HCT116 (cell line): Measurements from ENCODE around the gene PAMR1. TPM values are rescaled to one million over a fixed set of nuclear protein-coding genes. Genes with fewer than 3 reads are reported as not detected.

Source experiments
- ATAC-seq: fragments of 200-7000 bp; cut with Tn5 transposase; 2 replicates; pipeline ENCODE4 v1.9.1; 2020; ENCODE audit warnings: mild to moderate bottlenecking, moderate library complexity
- BruUV-seq: library from RNA; stranded (reverse); fragments of 400-500 nt; replicated peaks from 2 replicates; lab custom pipeline; 2021; lab: Mats Ljungman, UMichigan
- CTCF ChIA-PET: fragments of 300-600 bp; sonication (Branson Sonifier 250); formaldehyde crosslinking; loops from one replicate; lab custom pipeline; 2021; ENCODE audit warnings: antibody characterized with exemption; lab: Charles Lee
- POLR2A ChIA-PET: fragments of 300-600, 350-600 bp; sonication (Branson Sonifier 250); formaldehyde crosslinking; loops from one replicate; lab custom pipeline; 2021; ENCODE audit warnings: antibody characterized with exemption; lab: Charles Lee
- RAD21 ChIA-PET, 2 experiments: fragments of 300-600 bp; sonication (Branson Sonifier 250); formaldehyde crosslinking; loops; one replicate each; lab custom pipeline; 2023; ENCODE audit warnings: low total read pairs in 2 of 2; ENCODE audit not compliant: uncharacterized antibody in 2 of 2, unreplicated experiment in 2 of 2, low non-redundant PET in 1 of 2; lab: Charles Lee
- DNase-seq: peaks from one replicate; pipeline ENCODE4 v3.0.0-alpha.2; 2010; ENCODE audit warnings: low read depth, low spot score
- H2AFZ ChIP-seq: fragments of 200-600 bp; shearing (Covaris generic), sonication (generic); 2 replicates; pipeline ENCODE4 v1.6.1; 2017; ENCODE audit warnings: low read depth, mixed run types, mixed read lengths, antibody characterized with exemption, low read length; ENCODE audit not compliant: poor library complexity, severe bottlenecking
- H3K27ac ChIP-seq: 2 replicates; pipeline ENCODE4 v1.5.1; 2012; ENCODE audit warnings: low read depth, low read length
- H3K27me3 ChIP-seq: fragments of 200-600 bp; sonication (generic); 2 replicates; pipeline ENCODE4 v1.6.1; 2016; ENCODE audit warnings: mixed run types, low read length, mixed read lengths; ENCODE audit not compliant: insufficient read depth
- H3K36me3 ChIP-seq, 2 experiments: fragments of 200-500 bp in 1 of 2; fragments of 200-600 bp in 1 of 2; sonication (Bioruptor generic) in 1 of 2; sonication (generic) in 1 of 2; 2 replicates each; pipeline versions ENCODE4 v1.5.1 to v1.6.1; 2014 to 2016; ENCODE audit warnings: low read length in 2 of 2, inconsistent platforms in 1 of 2, mixed read lengths in 1 of 2, mixed run types in 1 of 2; ENCODE audit not compliant: insufficient read depth in 2 of 2, control insufficient read depth in 1 of 2
- H3K4me1 ChIP-seq, 2 experiments: fragments of 200-600 bp in 1 of 2; sonication (generic) in 1 of 2; 2 replicates each; pipeline versions ENCODE4 v1.5.1 to v1.6.1; 2012 to 2017; ENCODE audit warnings: low read length in 2 of 2, inconsistent platforms in 1 of 2, mild to moderate bottlenecking in 1 of 2, mixed read lengths in 1 of 2, mixed run types in 1 of 2, moderate library complexity in 1 of 2; ENCODE audit not compliant: insufficient read depth in 2 of 2, control insufficient read depth in 1 of 2
- H3K4me2 ChIP-seq: fragments of 200-600 bp; sonication (generic); 2 replicates; pipeline ENCODE4 v1.6.1; 2017; ENCODE audit warnings: mixed run types, low read length, mixed read lengths
- H3K4me3 ChIP-seq, 2 experiments: fragments of 200-600 bp in 1 of 2; sonication (generic) in 1 of 2; replicated peaks in 1 of 2; 2 replicates each; pipeline ENCODE4 v1.5.1; 2011 to 2016; ENCODE audit warnings: low read length in 2 of 2, control low read depth in 1 of 2, low read depth in 1 of 2, mild to moderate bottlenecking in 1 of 2, mixed read lengths in 1 of 2, mixed run types in 1 of 2
- H3K79me2 ChIP-seq: fragments of 200-600 bp; sonication (generic); 2 replicates; pipeline ENCODE4 v1.6.1; 2017; ENCODE audit warnings: mild to moderate bottlenecking, mixed run types, low read length, moderate library complexity, mixed read lengths; ENCODE audit not compliant: insufficient read depth
- H3K9ac ChIP-seq: fragments of 200-600 bp; sonication (generic); 2 replicates; pipeline ENCODE4 v1.6.1; 2016; ENCODE audit warnings: low read length, mixed read lengths
- H3K9me2 ChIP-seq: fragments of 200-600 bp; sonication (generic), shearing (Covaris generic); 2 replicates; pipeline ENCODE4 v1.6.1; 2017; ENCODE audit warnings: mixed run types, mild to moderate bottlenecking, moderate library complexity; ENCODE audit not compliant: insufficient read depth
- H3K9me3 ChIP-seq, 2 experiments: fragments of 200-500 bp in 1 of 2; fragments of 200-600 bp in 1 of 2; sonication (Bioruptor generic) in 1 of 2; sonication (generic) in 1 of 2; 2 replicates each; pipeline ENCODE4 v1.6.1; 2014 to 2017; ENCODE audit warnings: low read length in 2 of 2, mixed read lengths in 2 of 2, inconsistent platforms in 1 of 2, low read depth in 1 of 2, mild to moderate bottlenecking in 1 of 2, mixed run types in 1 of 2, moderate library complexity in 1 of 2; ENCODE audit not compliant: control insufficient read depth in 1 of 2, insufficient read depth in 1 of 2
- H4K20me1 ChIP-seq: fragments of 200-600 bp; sonication (generic), shearing (Covaris generic); 2 replicates; pipeline ENCODE4 v1.6.1; 2017; ENCODE audit warnings: mixed run types, mild to moderate bottlenecking, moderate library complexity; ENCODE audit not compliant: insufficient read depth
- CTCF ChIP-seq, 3 experiments: fragments of 200-600 bp in 1 of 3; sonication (generic) in 1 of 3; IDR thresholded peaks in 2 of 3; conservative IDR thresholded peaks in 1 of 3; 2 replicates each; pipeline ENCODE4 v1.5.1; 2012 to 2017; ENCODE audit warnings: low read depth in 2 of 3, low read length in 2 of 3, antibody characterized with exemption in 1 of 3, borderline replicate concordance in 1 of 3, control low read depth in 1 of 3, mild to moderate bottlenecking in 1 of 3, mixed read lengths in 1 of 3, mixed run types in 1 of 3, moderate library complexity in 1 of 3; ENCODE audit not compliant: insufficient read depth in 1 of 3
- ELF1 ChIP-seq: IDR thresholded peaks from 2 replicates; pipeline ENCODE4 v1.6.1; 2012; ENCODE audit warnings: low read depth, borderline replicate concordance
- EZH2 ChIP-seq: fragments of 200-600 bp; sonication (generic); IDR thresholded peaks from 2 replicates; pipeline ENCODE4 v1.6.1; 2017; ENCODE audit warnings: antibody characterized with exemption, mixed run types
- POLR2AphosphoS5 ChIP-seq: IDR thresholded peaks from 2 replicates; pipeline ENCODE4 v1.6.1; 2011; ENCODE audit warnings: mild to moderate bottlenecking, low read depth, low read length, moderate library complexity
- RAD21 ChIP-seq: IDR thresholded peaks from 2 replicates; pipeline ENCODE4 v1.6.1; 2012; ENCODE audit warnings: low read depth, mild to moderate bottlenecking
- TCF7L2 ChIP-seq: IDR thresholded peaks from 2 replicates; pipeline ENCODE4 v1.7.0; 2011; ENCODE audit warnings: borderline replicate concordance, inconsistent platforms; ENCODE audit not compliant: insufficient read depth, insufficient read length; ENCODE audit errors: extremely low read depth
- YY1 ChIP-seq: IDR thresholded peaks from 2 replicates; pipeline ENCODE4 v1.6.1; 2011; ENCODE audit warnings: low read length, low read depth, moderate library complexity, mild to moderate bottlenecking; ENCODE audit not compliant: insufficient replicate concordance; ENCODE audit errors: extremely low read depth
- ZFX ChIP-seq: fragments of 450-650 bp; IDR thresholded peaks from 2 replicates; pipeline ENCODE4 v1.6.1; 2017
- intact Hi-C: fragments of 100-400 bp; cut with micrococcal nuclease; formaldehyde crosslinking; loops from 2 replicates; pipeline ENCODE4 v1.10.0; 2022
- total RNA-seq: library from RNA; stranded (reverse); gene quantifications from one replicate; pipeline ENCODE4 v1.2.1, GENCODE V29; 2021; ENCODE audit not compliant: unreplicated experiment

The PAMR1 gene
- total RNA-seq, 1 experiment from 2014 or later = not detected

- TF ChIP-seq CTCF (IDR thresholded peaks at IDR 0.05 in 2 of 3, conservative IDR thresholded peaks at IDR 0.05 in 1 of 3; ENCODE audit: borderline replicate concordance in 1 of 3, insufficient read depth in 1 of 3, low read depth in 2 of 3, low read length in 2 of 3) = no peak
- no peak for TF ChIP-seq ELF1
- TF ChIP-seq YY1 = no peak
- no peak for TF ChIP-seq EZH2
- TF ChIP-seq TCF7L2 = no peak
These were observed 106.9 kb downstream of the PAMR1 start (continued) for GRCh38 chr11:35418282-35419183.

GRCh38 chr11:35415487-35415886 lies 109.9 kb downstream of the PAMR1 start:
- Histone ChIP-seq H4K20me1 (no peaks in the 10 kb centered on the region), H3K27ac (no peak overlapping the region), H3K27me3 (peaks cover 41% of the 10 kb centered on the region), H3K9me3 (no peaks in the 10 kb centered on the region), H3K4me2 (no peak overlapping the region), H3K4me1 (no peaks in the 10 kb centered on the region), H3K9ac (no peak overlapping the region), H2AFZ (no peak overlapping the region), H3K36me3 (no peaks in the 10 kb centered on the region), H3K9me2 (no peaks in the 10 kb centered on the region), H3K79me2 (no peaks in the 10 kb centered on the region), H3K4me3 (no peak overlapping the region)
- TF ChIP-seq POLR2AphosphoS5 = no peak
- TF ChIP-seq RAD21 = no peak
- no peak for TF ChIP-seq ZFX
- no peak for TF ChIP-seq TCF7L2
- ChIA-PET POLR2A (no interaction called here), RAD21 (no interaction called here), CTCF (no interaction called here)
- ATAC-seq (no peak), DNase-seq (no peak)
- no TSS peak for BruUV-seq
- intact Hi-C loops = no loop called here
